SK-N-SH (cell line): Measurements from ENCODE around the gene MALRD1. TPM values are rescaled to one million over a fixed set of nuclear protein-coding genes. Genes with fewer than 3 reads are reported as not detected.

Source experiments
- CTCF ChIA-PET: fragments of 300-600, 350-600 bp; formaldehyde crosslinking; extraction: SDS; loops from one replicate; lab custom pipeline; 2021; lab: Yijun Ruan, JAX
- POLR2A ChIA-PET: fragments of 350-600 bp; sonication (Branson Sonifier 250); formaldehyde crosslinking; extraction: SDS; loops from one replicate; lab custom pipeline; 2020; ENCODE audit warnings: antibody characterized with exemption, inconsistent platforms; lab: Yijun Ruan, JAX
- DNase-seq: peaks from one replicate; pipeline ENCODE4 v3.0.0; 2012
- H2AFZ ChIP-seq: fragments of 200-600 bp; sonication (generic); 2 replicates; pipeline ENCODE4 v1.8.1; 2016; ENCODE audit warnings: antibody characterized with exemption, mild to moderate bottlenecking, low read depth
- H3F3A ChIP-seq: fragments of 200-600 bp; sonication (generic); replicated peaks from 2 replicates; pipeline ENCODE3; 2016; ENCODE audit warnings: antibody characterized with exemption, mild to moderate bottlenecking; ENCODE audit not compliant: insufficient read depth
- H3K27ac ChIP-seq, 2 experiments: fragments of 200-500 bp in 1 of 2; fragments of 200-600 bp in 1 of 2; sonication (Bioruptor generic) in 1 of 2; sonication (generic), shearing (Covaris generic) in 1 of 2; 2 replicates each; pipeline versions ENCODE4 v1.5.1 to v1.6.1; 2014 to 2016; ENCODE audit warnings: low read depth in 2 of 2, inconsistent platforms in 1 of 2, low read length in 1 of 2, mild to moderate bottlenecking in 1 of 2, mixed read lengths in 1 of 2
- H3K27me3 ChIP-seq: fragments of 200-600 bp; sonication (generic), shearing (Covaris generic); 2 replicates; pipeline ENCODE4 v1.6.1; 2016; ENCODE audit warnings: mixed run types; ENCODE audit not compliant: insufficient read depth
- H3K36me3 ChIP-seq, 2 experiments: fragments of 200-500 bp in 1 of 2; fragments of 200-600 bp in 1 of 2; sonication (Bioruptor generic) in 1 of 2; sonication (generic) in 1 of 2; replicated peaks in 1 of 2; 2 replicates each; pipeline versions ENCODE3 to v1.5.1; 2014 to 2016; ENCODE audit warnings: low read length in 1 of 2, mild to moderate bottlenecking in 1 of 2; ENCODE audit not compliant: insufficient read depth in 2 of 2, control insufficient read depth in 1 of 2
- H3K4me1 ChIP-seq, 2 experiments: fragments of 200-500 bp in 1 of 2; fragments of 200-600 bp in 1 of 2; sonication (Bioruptor generic) in 1 of 2; sonication (generic), shearing (Covaris generic) in 1 of 2; 2 replicates each; pipeline versions ENCODE4 v1.5.1 to v1.6.1; 2014 to 2016; ENCODE audit warnings: low read depth in 1 of 2, low read length in 1 of 2, mixed run types in 1 of 2; ENCODE audit not compliant: insufficient read depth in 2 of 2, control insufficient read depth in 1 of 2
- H3K4me2 ChIP-seq: fragments of 200-600 bp; sonication (generic), shearing (Covaris generic); 2 replicates; pipeline ENCODE4 v1.6.1; 2017; ENCODE audit warnings: mixed run types
- H3K4me3 ChIP-seq, 2 experiments: fragments of 200-500 bp in 1 of 2; fragments of 200-600 bp in 1 of 2; sonication (Bioruptor generic) in 1 of 2; sonication (generic), shearing (Covaris generic) in 1 of 2; 2 replicates each; pipeline versions ENCODE4 v1.5.1 to v1.8.1; 2014 to 2016; ENCODE audit warnings: low read depth in 2 of 2, inconsistent platforms in 1 of 2, low read length in 1 of 2, mild to moderate bottlenecking in 1 of 2, mixed read lengths in 1 of 2, moderate library complexity in 1 of 2
- H3K79me2 ChIP-seq: fragments of 200-600 bp; sonication (generic); 2 replicates; pipeline ENCODE4 v1.8.1; 2017; ENCODE audit warnings: mild to moderate bottlenecking; ENCODE audit not compliant: insufficient read depth
- H3K9ac ChIP-seq: fragments of 200-600 bp; sonication (generic); 2 replicates; pipeline ENCODE4 v1.6.1; 2017; ENCODE audit warnings: mixed run types
- H3K9me2 ChIP-seq: fragments of 200-600 bp; sonication (generic); 2 replicates; pipeline ENCODE4 v1.6.1; 2017; ENCODE audit warnings: mixed run types
- H3K9me3 ChIP-seq: fragments of 200-600 bp; sonication (generic); 2 replicates; pipeline ENCODE4 v1.6.1; 2017; ENCODE audit warnings: mixed run types, mild to moderate bottlenecking, moderate library complexity
- H4K20me1 ChIP-seq: fragments of 200-600 bp; sonication (generic); 2 replicates; pipeline ENCODE4 v1.6.1; 2017; ENCODE audit warnings: mild to moderate bottlenecking, mixed run types; ENCODE audit not compliant: insufficient read depth
- CHD2 ChIP-seq: fragments of 150-350 bp; IDR thresholded peaks from 2 replicates; pipeline ENCODE4 v1.6.1; 2018; ENCODE audit warnings: low read length; ENCODE audit not compliant: partially characterized antibody
- EZH2phosphoT487 ChIP-seq: fragments of 200-600 bp; sonication (generic); IDR thresholded peaks from 2 replicates; pipeline ENCODE4 v1.6.1; 2017; ENCODE audit warnings: low read depth, mixed run types, mild to moderate bottlenecking, antibody characterized with exemption, moderate library complexity, borderline replicate concordance
- FOSL2 ChIP-seq: IDR thresholded peaks from 2 replicates; pipeline ENCODE4 v1.4.0; 2012; ENCODE audit warnings: low read depth, mild to moderate bottlenecking, moderate library complexity, borderline replicate concordance
- FOXM1 ChIP-seq: IDR thresholded peaks from 2 replicates; pipeline ENCODE4 v1.4.0; 2012; ENCODE audit warnings: low read depth, mild to moderate bottlenecking
- GABPA ChIP-seq: IDR thresholded peaks from 2 replicates; pipeline ENCODE4 v1.4.0; 2012; ENCODE audit warnings: low read depth, mild to moderate bottlenecking
- GATA2 ChIP-seq: sonication (generic); formaldehyde crosslinking; IDR thresholded peaks from 2 replicates; pipeline ENCODE4 v1.5.0; 2020; ENCODE audit warnings: mild to moderate bottlenecking, missing genetic modification reagents
- JUND ChIP-seq: IDR thresholded peaks from 2 replicates; pipeline ENCODE4 v1.4.0; 2012
- MEF2A ChIP-seq: IDR thresholded peaks from 2 replicates; pipeline ENCODE4 v1.4.0; 2012; ENCODE audit warnings: low read depth, borderline replicate concordance
- NFIC ChIP-seq: IDR thresholded peaks from 2 replicates; pipeline ENCODE4 v1.4.0; 2012; ENCODE audit warnings: borderline replicate concordance
- NRF1 ChIP-seq: IDR thresholded peaks from 2 replicates; pipeline ENCODE4 v1.6.1; 2012; ENCODE audit warnings: low read depth, mild to moderate bottlenecking, low read length
- PBX3 ChIP-seq: IDR thresholded peaks from 2 replicates; pipeline ENCODE4; 2012
- REST ChIP-seq: IDR thresholded peaks from 2 replicates; pipeline ENCODE4 v1.6.1; 2012; ENCODE audit warnings: mild to moderate bottlenecking, low read depth, low read length, moderate library complexity
- RXRA ChIP-seq: IDR thresholded peaks from 2 replicates; pipeline ENCODE4 v1.4.0; 2012; ENCODE audit warnings: low read depth, mild to moderate bottlenecking, borderline replicate concordance
- SIN3A ChIP-seq: IDR thresholded peaks from 2 replicates; pipeline ENCODE4 v1.6.1; 2012; ENCODE audit warnings: low read depth, mild to moderate bottlenecking, low read length, moderate library complexity, borderline replicate concordance
- SMC3 ChIP-seq: IDR thresholded peaks from 2 replicates; pipeline ENCODE4 v1.6.1; 2012; ENCODE audit warnings: low read depth, low read length, improper control_type of control experiment
- USF2 ChIP-seq: fragments of 150-350 bp; IDR thresholded peaks from 2 replicates; pipeline ENCODE4 v1.6.1; 2017; ENCODE audit warnings: antibody characterized with exemption, low read length, low read depth, borderline replicate concordance
- WGBS: methylation state at CpG from one replicate; pipeline ENCODE4 v1.1.6; 2017; ENCODE audit warnings: low lambda C conversion rate; 5-methylcytosine and 5-hydroxymethylcytosine counted together
- polyA plus RNA-seq, 3 experiments: library from polyadenylated mRNA; depleted of rRNA; stranded (reverse); fragments of >200 nt; gene quantifications; 2 replicates each; pipeline ENCODE4 v1.2.3, GENCODE V29; 2012
- TF ChIP-seq, protein P1 (sequence below): IDR thresholded peaks from 2 replicates; pipeline ENCODE4 v1.4.0; 2012; ENCODE audit warnings: low read depth, borderline replicate concordance
- TF ChIP-seq, protein P2 (sequence below): IDR thresholded peaks from 2 replicates; pipeline ENCODE4 v1.4.0; 2012; ENCODE audit warnings: low read depth, borderline replicate concordance

Gene MALRD1
- polyA plus RNA-seq, 1 of the 3 experiments (the other 2 are of a cell fraction) = not detected

DNA sequence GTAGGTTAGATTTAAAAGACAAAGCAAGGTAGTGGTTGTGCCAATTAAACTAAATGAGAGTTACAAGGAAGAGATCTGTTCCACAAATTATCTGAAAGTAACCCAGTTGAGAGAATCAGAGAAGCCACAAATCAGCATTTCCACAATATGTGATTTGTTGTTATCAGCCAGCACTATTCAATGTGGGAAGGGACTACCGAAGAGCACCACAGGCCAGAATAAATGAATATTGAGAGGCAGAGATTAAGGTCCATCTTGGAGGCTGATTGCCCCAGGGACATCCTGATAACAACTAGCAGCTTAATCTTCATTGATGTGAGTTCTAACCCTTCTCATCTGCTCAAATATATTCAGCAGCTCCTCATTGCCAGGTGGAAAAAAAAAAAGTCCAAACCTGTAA, 367.6 kb downstream of the MALRD1 start:
- Histone ChIP-seq H3F3A (no peaks in the 10 kb centered on the region), H3K4me3 (no peak overlapping the region), H3K9ac (no peak overlapping the region), H2AFZ (no peak overlapping the region), H4K20me1 (no peaks in the 10 kb centered on the region), H3K4me2 (no peak overlapping the region), H3K4me1 (no peaks in the 10 kb centered on the region)
- POLR2A ChIA-PET = no interaction called here
- TF ChIP-seq EZH2phosphoT487 = no peak
- no peak for TF ChIP-seq FOSL2
- no peak for TF ChIP-seq USF2
- TF ChIP-seq, protein P1, sequence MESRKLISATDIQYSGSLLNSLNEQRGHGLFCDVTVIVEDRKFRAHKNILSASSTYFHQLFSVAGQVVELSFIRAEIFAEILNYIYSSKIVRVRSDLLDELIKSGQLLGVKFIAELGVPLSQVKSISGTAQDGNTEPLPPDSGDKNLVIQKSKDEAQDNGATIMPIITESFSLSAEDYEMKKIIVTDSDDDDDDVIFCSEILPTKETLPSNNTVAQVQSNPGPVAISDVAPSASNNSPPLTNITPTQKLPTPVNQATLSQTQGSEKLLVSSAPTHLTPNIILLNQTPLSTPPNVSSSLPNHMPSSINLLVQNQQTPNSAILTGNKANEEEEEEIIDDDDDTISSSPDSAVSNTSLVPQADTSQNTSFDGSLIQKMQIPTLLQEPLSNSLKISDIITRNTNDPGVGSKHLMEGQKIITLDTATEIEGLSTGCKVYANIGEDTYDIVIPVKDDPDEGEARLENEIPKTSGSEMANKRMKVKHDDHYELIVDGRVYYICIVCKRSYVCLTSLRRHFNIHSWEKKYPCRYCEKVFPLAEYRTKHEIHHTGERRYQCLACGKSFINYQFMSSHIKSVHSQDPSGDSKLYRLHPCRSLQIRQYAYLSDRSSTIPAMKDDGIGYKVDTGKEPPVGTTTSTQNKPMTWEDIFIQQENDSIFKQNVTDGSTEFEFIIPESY = no peak
- no peak for TF ChIP-seq SMC3
- TF ChIP-seq GABPA = no peak
- TF ChIP-seq, protein P2, sequence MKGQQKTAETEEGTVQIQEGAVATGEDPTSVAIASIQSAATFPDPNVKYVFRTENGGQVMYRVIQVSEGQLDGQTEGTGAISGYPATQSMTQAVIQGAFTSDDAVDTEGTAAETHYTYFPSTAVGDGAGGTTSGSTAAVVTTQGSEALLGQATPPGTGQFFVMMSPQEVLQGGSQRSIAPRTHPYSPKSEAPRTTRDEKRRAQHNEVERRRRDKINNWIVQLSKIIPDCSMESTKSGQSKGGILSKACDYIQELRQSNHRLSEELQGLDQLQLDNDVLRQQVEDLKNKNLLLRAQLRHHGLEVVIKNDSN = no peak
- TF ChIP-seq PBX3 = no peak
- no peak for TF ChIP-seq FOXM1
- no peak for TF ChIP-seq RXRA
- no peak for TF ChIP-seq REST
- no peak for TF ChIP-seq GATA2
- TF ChIP-seq CHD2 = no peak
- TF ChIP-seq MEF2A = no peak
- no peak for TF ChIP-seq NFIC
- no peak for TF ChIP-seq NRF1
- no peak for TF ChIP-seq SIN3A
- no peak for TF ChIP-seq JUND
- TF ChIP-seq, all 33 proteins: peak for 0
- H3K9me2 ChIP-seq = no peaks in the 10 kb centered on the region
- no peaks in the 10 kb centered on the region for H3K27me3 ChIP-seq
- no peaks in the 10 kb centered on the region for H3K36me3 ChIP-seq
- H3K27ac ChIP-seq = no peak overlapping the region
- 33% methylated on average over 1 of the region's 1 CpG for WGBS
- CTCF ChIA-PET = interaction anchor here (0.7 kb wide), 1 partner anchor 42 kb away, joined by 3 read pairs; no protein-coding TSS in a partner anchor
- no peaks in the 10 kb centered on the region for H3K9me3 ChIP-seq
- no peaks in the 10 kb centered on the region for H3K79me2 ChIP-seq
- no peak for DNase-seq
